Prostate gland (tissue), 2 donors: Measurements from ENCODE around the gene GRIK3.

Experiments
- CTCF ChIP-seq, 4 experiments: fragments of 200-600 bp in 2 of 4; fragments of 450-650 bp in 2 of 4; sonication (generic) in 2 of 4; IDR thresholded peaks; 1 replicate in 3 of 4; 2 replicates in 1 of 4; pipeline ENCODE4 v1.5.1; 2016 to 2019; ENCODE audit warnings: antibody characterized with exemption in 4 of 4, mild to moderate bottlenecking in 2 of 4, moderate library complexity in 2 of 4
- POLR2A ChIP-seq: fragments of 450-650 bp; IDR thresholded peaks from one replicate; pipeline ENCODE4 v1.6.1; 2016; ENCODE audit warnings: antibody characterized with exemption, mild to moderate bottlenecking
- POLR2AphosphoS5 ChIP-seq: sonication (generic); formaldehyde crosslinking; IDR thresholded peaks from one replicate; pipeline ENCODE4 v1.6.1; 2017; ENCODE audit warnings: antibody characterized with exemption

DNA sequence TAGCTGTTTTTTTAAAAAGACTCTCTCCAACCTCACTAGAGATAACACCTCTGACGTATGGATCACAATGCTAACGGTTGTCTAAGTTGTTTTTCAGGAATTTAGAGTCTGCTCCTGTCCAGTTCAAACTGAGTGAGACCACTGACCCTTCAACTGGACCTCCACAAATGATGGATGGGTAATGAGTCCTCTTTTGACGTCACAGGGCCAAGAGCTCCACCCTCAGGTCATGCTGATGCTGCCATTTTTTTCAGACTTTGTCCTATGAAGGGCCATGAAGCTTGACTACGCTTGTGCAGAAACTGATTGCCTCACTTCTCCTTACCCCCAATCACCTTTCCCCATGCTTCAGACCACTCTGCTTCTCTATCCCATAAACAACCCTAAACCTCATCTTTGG is 16.6 kb downstream of the GRIK3 start:
- TF ChIP-seq CTCF (IDR thresholded peaks at IDR 0.05) (no peak), POLR2A (no peak), POLR2AphosphoS5 (no peak)
